ENCODE results near the gene GLYR1. TPM values are rescaled to one million over a fixed set of nuclear protein-coding genes. Genes with fewer than 3 reads are reported as not detected.

The GLYR1 gene
- total RNA-seq, 4 donors from 2014 or later = 57.5 to 168 (median 66.9) TPM

- TF ChIP-seq, protein P1, sequence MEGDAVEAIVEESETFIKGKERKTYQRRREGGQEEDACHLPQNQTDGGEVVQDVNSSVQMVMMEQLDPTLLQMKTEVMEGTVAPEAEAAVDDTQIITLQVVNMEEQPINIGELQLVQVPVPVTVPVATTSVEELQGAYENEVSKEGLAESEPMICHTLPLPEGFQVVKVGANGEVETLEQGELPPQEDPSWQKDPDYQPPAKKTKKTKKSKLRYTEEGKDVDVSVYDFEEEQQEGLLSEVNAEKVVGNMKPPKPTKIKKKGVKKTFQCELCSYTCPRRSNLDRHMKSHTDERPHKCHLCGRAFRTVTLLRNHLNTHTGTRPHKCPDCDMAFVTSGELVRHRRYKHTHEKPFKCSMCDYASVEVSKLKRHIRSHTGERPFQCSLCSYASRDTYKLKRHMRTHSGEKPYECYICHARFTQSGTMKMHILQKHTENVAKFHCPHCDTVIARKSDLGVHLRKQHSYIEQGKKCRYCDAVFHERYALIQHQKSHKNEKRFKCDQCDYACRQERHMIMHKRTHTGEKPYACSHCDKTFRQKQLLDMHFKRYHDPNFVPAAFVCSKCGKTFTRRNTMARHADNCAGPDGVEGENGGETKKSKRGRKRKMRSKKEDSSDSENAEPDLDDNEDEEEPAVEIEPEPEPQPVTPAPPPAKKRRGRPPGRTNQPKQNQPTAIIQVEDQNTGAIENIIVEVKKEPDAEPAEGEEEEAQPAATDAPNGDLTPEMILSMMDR (IDR thresholded peaks at IDR 0.05) = no peak
- no peak for TF ChIP-seq POLR2A (IDR thresholded peaks at IDR 0.05)
- H3K4me3 ChIP-seq = no peak overlapping the region
- no peak for DNase-seq
- peaks cover 0 to 5% (median 0%) of the 10 kb centered on the region in 4 donors for H3K4me1 ChIP-seq
- H3K9me3 ChIP-seq = no peaks in the 10 kb centered on the region
- no peaks in the 10 kb centered on the region for H3K27me3 ChIP-seq
- H3K27ac ChIP-seq = no peak overlapping the region
- no peaks in the 10 kb centered on the region for H3K36me3 ChIP-seq
Observed at GRCh38 chr16:4790261-4790660, 56.8 kb downstream of the GLYR1 start.

DNA sequence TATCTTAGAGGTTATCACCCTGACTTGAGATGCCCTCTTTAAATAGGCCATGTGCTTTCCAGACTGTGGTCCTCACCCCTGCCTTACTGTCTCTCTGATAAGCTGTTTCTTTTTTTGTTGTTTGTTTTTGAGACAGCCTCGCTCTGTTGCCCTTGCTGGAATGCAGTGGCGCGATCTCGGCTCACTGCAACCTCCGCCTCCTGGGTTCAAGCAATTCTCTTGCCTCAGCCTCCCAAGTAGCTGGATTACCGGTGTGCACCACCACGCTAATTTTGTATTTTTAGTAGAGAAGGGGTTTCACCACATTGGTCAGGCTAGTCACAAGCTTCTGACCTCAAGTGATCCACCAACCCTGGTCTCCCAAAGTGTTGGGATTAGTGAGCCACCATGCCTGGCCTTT lies 58.2 kb downstream of the GLYR1 start:
- H3K27me3 ChIP-seq = no peaks in the 10 kb centered on the region
- TF ChIP-seq, protein P1 (IDR thresholded peaks at IDR 0.05) = no peak
- TF ChIP-seq POLR2A (IDR thresholded peaks at IDR 0.05) = no peak
- H3K27ac ChIP-seq = no peak overlapping the region
- H3K36me3 ChIP-seq = no peaks in the 10 kb centered on the region
- H3K4me3 ChIP-seq = no peak overlapping the region
- peaks cover 0 to 5% (median 0%) of the 10 kb centered on the region in 4 donors for H3K4me1 ChIP-seq
- no peaks in the 10 kb centered on the region for H3K9me3 ChIP-seq
- DNase-seq = no peak

GRCh38 chr16:4788489-4788889 lies 58.6 kb downstream of the GLYR1 start:
- no peaks in the 10 kb centered on the region for H3K9me3 ChIP-seq
- H3K36me3 ChIP-seq = no peaks in the 10 kb centered on the region
- peaks cover 0 to 4% (median 0%) of the 10 kb centered on the region in 4 donors for H3K4me1 ChIP-seq
- TF ChIP-seq POLR2A (IDR thresholded peaks at IDR 0.05) = no peak
- TF ChIP-seq, protein P1 (IDR thresholded peaks at IDR 0.05) = no peak
- H3K27me3 ChIP-seq = no peaks in the 10 kb centered on the region
- H3K27ac ChIP-seq = no peak overlapping the region
- H3K4me3 ChIP-seq = no peak overlapping the region
- DNase-seq = no peak

DNA sequence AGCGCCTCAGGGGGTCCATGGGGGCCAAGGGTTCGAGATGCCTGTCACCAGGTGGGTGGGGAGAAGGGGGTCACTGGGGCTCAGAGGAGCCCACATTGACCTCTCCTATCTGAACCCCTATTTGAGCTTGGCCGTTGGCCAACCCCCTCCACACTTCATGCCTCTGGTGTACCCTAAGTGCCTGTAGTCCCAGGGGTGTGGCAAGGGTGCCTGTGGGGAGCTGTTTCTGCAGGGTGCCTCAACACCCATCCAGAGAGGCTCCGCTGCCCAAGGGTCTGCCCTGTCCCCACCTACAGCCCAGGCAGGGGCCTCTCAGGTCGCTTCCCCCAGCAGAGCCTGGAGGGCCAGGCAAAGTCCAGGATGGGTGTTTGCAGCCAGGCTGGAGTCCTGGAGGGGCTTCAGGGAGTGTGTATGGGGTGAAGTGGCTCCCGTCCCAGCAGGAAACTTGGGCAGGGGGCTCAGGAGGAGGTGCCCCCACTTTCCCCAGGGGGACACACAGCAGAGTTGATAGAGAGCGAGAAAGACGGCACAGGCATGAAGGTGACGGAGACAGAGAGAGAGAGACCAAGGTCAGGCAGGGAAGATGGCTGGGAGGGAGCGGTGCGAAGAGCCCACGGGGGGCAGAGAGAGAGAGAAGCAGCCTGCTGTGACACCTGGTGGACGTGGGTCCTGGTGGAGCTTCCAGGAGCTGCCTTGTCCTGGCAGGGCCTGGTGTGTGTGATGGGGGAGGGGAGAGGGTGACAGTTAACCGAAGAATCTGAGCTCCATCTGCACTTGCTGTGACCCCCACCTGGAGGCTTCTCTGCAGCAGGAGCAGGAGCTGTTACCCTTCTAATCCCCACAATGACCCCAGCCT lies 59.2 kb downstream of the GLYR1 start, which contains the start of gene SEPTIN12:
SEPTIN12 (minus strand) TSS at position 719 of the 856 bp plus-strand sequence; CDS start at position 19, 700 bp downstream.
- no peak for TF ChIP-seq POLR2A (IDR thresholded peaks at IDR 0.05)
- TF ChIP-seq, protein P1 (IDR thresholded peaks at IDR 0.05) = no peak
- Histone ChIP-seq H3K27me3 (no peaks in the 10 kb centered on the region), H3K4me1 (no peaks in the 10 kb centered on the region), H3K36me3 (no peaks in the 10 kb centered on the region), H3K4me3 (no peak within 1 kb of the TSS), H3K27ac (no peak within 1 kb of the TSS), H3K9me3 (no peaks in the 10 kb centered on the region)
- DNase-seq = no peak

GRCh38 chr16:4787068-4787467 lies 60.0 kb downstream of the GLYR1 start:
- Histone ChIP-seq H3K27ac (no peak overlapping the region), H3K27me3 (no peaks in the 10 kb centered on the region), H3K4me3 (no peak overlapping the region), H3K36me3 (no peaks in the 10 kb centered on the region), H3K9me3 (no peaks in the 10 kb centered on the region), H3K4me1 (no peaks in the 10 kb centered on the region)
- TF ChIP-seq POLR2A (IDR thresholded peaks at IDR 0.05) = no peak
- TF ChIP-seq, protein P1 (IDR thresholded peaks at IDR 0.05) = no peak
- DNase-seq = no peak

Data from Peyer's patch (tissue), 4 donors.